NCI-H510A (cell line): ENCODE data around the gene SLC12A1.

Experiments used
- DNase-seq: peaks from one replicate; lab custom pipeline; 2025; lab: John Stamatoyannopoulos, UW

Gene SLC12A1

GRCh38 chr15:48242535-48242934, 36.4 kb downstream of the SLC12A1 start:
- no peak for DNase-seq

GRCh38 chr15:48244921-48245320, 38.8 kb downstream of the SLC12A1 start:
- no peak for DNase-seq

- DNase-seq: no peak
Observed at GRCh38 chr15:48248414-48248813, 42.3 kb downstream of the SLC12A1 start.

DNA sequence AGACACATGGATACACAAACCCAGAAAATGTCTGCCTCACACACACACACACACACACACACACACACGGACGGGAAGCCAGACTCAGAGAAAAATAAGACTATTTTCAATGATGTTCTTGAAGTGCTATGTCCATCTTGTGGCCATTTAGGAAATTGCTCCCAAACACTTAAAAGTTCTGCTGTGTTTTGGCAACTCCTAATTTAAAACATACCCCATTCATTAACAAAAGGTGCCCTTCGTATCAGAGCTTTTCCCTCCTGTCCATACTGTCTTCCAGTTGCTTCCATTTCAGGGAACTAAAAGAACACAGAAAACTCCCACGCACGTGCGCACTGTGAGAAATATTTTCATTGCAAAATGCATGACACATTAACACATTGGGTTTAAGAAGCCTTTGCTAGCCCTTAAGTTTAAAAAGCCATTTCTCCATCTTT, 44.6 kb downstream of the SLC12A1 start:
- peak; percentile 17 for DNase-seq

- no peak for DNase-seq
Observed at GRCh38 chr15:48253172-48253571, 47.1 kb downstream of the SLC12A1 start.

GRCh38 chr15:48265135-48265534, 59.0 kb downstream of the SLC12A1 start:
- no peak for DNase-seq

DNA sequence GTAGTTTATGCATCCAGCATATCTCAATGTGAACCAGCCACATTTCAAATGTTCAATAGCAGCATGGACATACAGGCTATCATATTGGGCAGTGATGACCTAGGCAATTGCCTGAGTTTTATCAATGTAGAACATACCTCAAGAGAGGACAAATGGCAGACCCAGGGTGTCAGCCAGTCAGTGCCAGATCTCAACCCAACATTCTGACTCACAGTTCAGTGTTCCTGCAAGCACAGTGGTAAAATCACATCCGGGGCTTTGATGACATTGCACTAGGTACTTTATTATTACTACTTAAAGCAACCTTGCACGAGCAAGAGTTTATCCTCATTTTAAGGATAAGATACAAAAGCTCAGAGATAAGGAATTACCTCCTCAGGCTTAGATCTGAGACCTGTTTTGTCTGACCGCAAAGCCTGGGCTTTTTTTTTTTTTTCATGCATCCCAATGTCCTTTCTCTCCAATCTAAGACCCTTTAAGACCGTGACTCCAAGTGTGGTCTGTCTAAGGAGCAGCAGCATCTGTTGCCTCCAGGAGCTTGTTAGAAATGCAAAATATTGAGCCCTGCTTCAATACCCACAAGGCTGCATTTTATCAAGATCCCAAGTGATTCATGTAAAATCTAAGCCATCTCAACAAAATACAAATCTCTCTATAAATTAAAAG, 60.1 kb downstream of the SLC12A1 start:
- no peak for DNase-seq

DNA sequence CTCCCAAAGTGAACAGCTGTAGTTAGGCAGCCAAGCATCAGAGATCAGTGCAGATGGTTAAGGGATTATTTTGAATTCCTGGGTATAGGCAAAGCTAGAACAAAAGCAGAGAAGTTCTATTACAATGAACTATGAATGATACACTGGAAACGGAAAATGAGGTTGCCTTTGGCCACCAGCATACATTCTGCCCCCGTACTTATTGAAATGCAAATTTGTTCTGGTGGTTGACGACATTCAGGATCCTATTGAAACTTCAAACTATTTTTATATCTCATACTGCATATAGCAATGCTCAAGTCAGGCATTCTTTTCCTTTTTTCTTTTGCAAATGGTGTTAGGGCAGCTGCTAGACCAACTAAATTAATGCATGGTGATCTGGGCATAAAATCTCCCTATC, 61.7 kb downstream of the SLC12A1 start:
- DNase-seq: no peak

GRCh38 chr15:48273049-48273448, 66.9 kb downstream of the SLC12A1 start:
- DNase-seq: no peak

GRCh38 chr15:48278666-48279065, 72.6 kb downstream of the SLC12A1 start:
- DNase-seq: no peak

DNA sequence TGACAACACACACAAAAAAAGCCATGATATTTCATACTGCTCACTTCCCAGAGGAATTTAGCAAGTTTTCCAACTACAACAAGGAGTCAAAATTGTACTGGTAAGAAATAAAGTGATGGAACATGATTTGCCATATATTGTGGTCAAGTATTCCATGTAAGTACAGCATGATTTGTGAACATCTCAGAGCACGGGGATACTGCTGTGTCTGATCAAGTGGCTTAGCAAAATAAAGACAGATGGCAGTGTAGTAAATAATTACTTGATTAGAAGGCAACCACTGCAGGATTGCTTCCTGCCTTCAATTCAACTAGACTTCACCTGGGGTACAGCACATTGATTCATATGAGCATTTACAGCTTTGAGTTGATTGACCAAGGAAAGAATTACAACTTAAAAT, 73.5 kb downstream of the SLC12A1 start:
- DNase-seq: no peak

DNA sequence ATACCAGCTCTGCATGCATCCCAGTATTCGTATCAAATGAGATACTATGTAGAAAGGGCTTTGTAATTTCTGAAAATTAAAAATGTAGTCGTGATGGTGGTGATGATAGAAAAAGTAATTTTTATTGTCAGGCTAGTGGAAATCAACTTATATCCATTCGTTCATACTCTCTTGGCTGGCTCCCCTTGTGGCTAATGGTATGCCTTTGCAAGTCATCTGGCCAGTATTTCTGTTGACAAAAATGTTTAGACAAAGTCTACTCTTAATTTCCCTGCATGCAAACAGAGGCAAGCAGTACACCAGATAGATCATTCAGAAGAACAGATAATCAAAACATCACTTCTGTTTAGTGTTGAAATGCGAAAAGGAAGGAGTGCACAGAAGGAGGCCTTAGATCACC, 75.6 kb downstream of the SLC12A1 start:
- DNase-seq: no peak

GRCh38 chr15:48282216-48282615, 76.1 kb downstream of the SLC12A1 start:
- no peak for DNase-seq

- DNase-seq: no peak
Observed at GRCh38 chr15:48283396-48284145, 77.5 kb downstream of the SLC12A1 start.

DNA sequence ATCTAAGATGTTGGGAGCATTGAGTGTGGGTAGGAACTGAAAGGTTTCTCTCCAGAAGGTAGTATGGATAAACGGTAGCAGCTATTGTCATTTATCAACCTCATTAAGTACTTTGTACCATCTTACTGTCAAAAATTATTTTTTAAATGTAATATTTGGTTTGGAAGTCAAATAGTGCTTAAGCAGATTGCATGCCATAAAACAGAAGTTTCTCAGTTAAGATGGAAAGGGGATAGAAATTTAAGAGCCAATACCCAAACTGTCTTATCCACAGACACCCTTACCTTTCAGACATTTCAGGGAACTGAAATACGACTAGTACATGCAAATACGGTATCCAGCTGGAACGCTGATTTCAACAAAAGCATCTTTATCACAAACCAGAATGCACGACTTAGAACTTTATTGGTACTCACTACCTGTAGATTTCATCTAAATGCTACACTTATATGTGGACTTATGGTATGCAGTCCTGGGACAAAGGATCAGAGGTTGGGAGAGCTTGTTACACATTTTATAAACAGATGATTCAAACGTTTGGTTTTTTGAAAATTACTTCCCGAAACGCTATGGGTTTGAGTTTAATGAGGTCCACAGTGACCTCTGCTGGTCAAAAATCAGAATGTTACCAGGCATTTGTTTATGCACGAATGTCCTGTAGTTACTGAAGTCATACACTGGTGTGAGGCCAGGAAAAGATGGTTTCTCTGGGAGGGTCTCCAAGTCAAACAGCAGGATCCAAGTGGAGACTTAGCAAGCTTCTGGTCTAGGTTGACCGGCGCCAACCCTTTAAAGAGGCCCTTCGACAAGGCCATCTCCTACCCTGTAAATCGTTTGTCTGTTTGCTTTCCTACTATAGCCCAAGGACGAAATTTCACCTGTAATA, 79.5 kb downstream of the SLC12A1 start:
- peak; percentile 6 for DNase-seq

GRCh38 chr15:48289628-48290027, 83.5 kb downstream of the SLC12A1 start:
- no peak for DNase-seq

DNA sequence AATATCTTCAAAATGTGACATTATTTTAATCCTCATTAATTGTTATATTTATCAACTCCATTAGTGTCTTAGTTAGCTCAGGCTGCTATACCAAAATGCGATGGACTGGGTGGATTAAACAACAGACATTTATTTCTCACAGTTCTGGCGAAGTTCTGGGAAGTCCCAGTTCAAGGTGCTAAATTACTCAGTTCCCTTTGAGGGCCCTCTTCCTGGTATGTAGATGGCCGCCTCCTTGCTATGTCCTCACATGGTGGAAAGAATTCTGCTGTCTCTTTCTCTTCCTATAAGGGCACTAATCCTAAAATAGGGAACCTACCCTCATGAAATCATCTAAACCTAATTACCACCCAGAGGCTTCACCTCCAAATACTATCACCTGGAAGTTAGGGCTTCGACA, 86.4 kb downstream of the SLC12A1 start:
- no peak for DNase-seq

DNA sequence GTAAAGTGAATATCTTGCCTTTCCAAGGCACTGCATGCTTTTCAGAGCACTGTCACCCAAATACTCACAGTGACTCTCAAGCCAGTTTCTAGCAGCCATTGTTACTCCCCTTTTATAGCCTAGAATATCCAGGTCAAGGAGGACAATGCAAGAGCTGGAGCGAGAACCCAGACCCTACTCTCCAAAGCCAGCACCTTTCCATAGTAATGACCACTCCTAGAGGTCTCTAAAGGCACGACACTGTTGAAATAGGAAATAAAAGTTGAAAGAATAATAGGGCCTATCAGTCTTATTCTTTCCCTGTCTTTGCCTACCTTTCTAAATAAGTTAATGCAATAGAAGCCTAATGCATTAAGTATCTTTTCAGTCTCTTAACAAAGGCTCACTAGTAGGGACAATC, 91.6 kb downstream of the SLC12A1 start:
- no peak for DNase-seq

DNA sequence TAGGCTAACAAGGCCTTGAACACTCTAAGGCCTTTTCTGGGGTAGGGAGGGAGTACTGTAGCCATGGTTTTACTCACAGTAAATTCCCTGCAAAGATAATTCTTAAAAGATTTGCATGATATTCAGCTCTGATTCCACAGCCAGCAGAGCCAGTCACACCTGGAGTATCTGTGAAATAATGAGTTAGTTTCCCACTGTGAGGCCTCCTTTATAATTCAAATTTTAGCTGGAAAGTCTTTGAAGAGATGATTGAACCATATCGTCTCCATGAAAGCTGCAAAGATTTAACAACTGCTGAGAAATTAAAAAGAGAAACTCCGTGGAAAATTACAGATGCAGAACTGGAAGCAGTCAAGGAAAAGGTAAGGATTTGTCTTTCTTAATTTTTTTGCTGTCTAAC, 92.8 kb downstream of the SLC12A1 start:
- DNase-seq: no peak

DNA sequence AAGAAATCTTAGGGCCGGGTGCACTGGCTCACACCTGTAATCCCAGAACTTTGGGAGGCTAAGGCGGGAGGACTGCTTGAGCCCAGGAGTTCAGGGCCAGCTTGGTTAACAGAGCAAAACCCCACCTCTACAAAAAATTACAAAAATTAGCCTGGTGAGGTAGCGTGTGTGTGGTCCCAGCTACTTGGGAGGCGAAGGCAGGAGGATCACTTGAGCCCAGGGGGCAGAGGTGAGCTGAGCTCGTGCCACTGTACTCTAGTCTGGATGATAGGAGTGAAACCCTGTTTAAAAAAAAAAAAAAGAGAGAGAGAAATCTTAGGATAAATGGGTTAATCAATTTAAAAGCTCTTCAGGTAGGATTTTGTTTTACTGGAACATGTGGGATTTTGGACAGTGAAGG, 93.9 kb downstream of the SLC12A1 start:
- no peak for DNase-seq

DNA sequence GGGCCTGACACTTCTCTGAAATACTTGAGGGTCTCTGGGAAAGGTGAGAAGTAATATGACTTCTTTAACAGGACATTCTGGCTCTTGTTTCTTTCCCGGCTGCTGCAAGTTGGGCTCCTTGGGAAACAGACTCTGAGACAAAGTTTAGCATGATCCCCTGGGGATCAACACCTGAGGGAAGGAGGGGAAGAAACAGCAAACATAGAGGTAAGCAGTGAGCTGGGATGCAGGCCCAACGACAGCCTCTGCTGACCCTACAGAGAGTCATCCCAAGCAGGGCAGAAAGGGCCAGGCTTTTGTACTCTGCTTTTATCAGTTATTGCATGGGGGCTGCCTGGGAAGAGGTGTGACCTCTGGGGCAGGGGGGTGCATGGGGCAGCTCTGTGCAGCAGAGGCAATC, 98.3 kb downstream of the SLC12A1 start:
- no peak for DNase-seq

DNA sequence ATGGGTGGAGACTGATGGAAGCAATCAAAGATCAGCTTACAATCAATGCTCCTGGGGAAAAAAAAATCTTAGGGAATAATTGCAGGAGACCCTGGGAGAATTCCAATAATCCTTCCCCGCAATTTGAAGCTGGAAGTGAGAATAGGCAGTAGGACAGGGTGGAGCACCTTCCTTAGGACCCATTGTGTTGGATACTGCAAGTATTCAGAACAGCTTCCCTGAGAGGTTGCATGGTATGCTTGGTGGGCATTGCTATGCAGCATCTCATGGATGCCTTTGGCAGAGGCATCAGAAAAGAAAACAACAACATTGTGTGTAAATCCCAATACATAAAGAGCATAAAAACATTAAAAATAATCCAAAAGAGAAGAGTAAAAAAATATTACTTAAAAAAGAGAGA, 100.5 kb downstream of the SLC12A1 start:
- no peak for DNase-seq

DNA sequence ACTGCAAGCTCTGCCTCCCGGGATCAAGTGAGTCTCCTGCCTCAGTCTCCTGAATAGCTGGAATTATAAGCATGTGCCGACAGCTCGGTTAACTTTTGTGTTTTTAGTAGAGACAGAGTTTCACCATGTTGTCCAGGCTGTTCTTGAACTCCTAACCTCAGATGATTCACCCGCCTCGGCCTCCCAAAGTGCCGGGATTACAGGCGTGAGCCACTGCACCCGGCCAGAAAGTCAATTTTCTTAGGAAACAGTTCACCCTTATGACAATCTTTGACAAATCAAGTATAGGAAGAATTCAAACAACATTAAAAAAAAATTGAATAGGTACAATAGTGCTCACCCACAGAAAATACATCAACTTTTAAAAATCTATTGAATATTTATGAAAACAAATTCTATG, 101.5 kb downstream of the SLC12A1 start:
- DNase-seq: no peak
